Dedifferentiated amniotic fluid mesenchymal stem cell (primary cell): ENCODE measurements around the gene PIEZO2.
"Not testable (repeated sequence)": the region's sequence is repeated elsewhere in the genome, so short reads cannot be mapped to it uniquely, and the experiment has no call there.

Experiments
- DNase-seq: peaks from one replicate; pipeline ENCODE4 v3.0.0-alpha.2; 2016; ENCODE audit errors: extremely low spot score

The PIEZO2 gene

GRCh38 chr18:11149441-11150270 is at the start of gene PIEZO2:
TSS of gene PIEZO2 (minus strand) at chr18:11149569. CDS start at chr18:11148588, 981 bp downstream.
- peak; percentile 59 for DNase-seq

DNA sequence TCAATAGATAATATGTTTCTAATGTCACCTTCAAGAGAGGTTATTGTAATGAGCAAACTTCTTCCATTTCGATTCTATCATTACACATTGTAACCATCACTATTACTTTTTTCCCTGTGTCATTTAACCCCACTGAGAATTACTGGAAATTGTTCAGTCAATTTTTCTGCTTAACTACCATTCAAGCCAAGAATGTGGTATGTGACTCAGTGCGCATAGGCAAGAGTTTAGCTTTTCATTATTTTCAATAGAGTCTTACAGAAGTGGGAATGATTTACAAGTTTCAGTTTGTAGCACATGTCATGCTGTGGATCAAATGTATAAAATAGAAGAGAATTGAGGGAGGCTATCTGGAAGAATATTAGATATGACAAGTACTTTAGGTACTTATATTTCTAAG is 34.3 kb upstream of the PIEZO2 start:
- DNase-seq: no peak

- DNase-seq: not testable (repeated sequence)
Measured at GRCh38 chr18:11181629-11182028, 32.3 kb upstream of the PIEZO2 start.

GRCh38 chr18:11179959-11180519 is 30.7 kb upstream of the PIEZO2 start:
- DNase-seq: no peak

DNA sequence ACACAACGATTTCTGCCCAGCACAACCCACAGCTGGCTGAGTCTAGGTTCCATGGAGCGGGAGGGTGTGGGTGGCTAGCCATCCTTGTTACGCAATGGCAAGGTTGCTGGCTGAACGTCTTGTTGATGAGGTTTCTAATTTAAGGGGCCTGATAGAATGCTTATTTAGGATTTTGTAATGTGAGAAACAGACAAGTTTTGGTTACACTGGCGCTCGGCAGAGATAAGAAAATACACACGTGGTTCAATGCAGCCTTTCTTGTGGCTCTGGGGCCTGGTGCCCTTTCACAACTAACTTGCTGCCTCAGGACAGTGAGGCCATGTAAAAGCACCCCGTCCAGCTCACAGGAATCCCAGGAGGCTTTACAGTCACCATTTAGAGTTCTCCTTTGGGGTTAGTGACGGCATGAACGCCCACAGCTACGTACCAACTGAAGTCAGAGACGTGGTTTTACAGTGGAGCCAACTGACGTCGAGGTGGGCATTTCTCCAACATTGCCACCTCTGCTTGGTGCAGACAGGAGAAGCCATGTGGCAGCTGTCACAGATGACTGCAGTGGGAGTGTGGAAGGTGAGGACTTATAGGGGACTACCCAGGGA is 29.7 kb upstream of the PIEZO2 start:
- DNase-seq: no peak

GRCh38 chr18:11177382-11177781 is 28.0 kb upstream of the PIEZO2 start:
- DNase-seq: no peak

DNA sequence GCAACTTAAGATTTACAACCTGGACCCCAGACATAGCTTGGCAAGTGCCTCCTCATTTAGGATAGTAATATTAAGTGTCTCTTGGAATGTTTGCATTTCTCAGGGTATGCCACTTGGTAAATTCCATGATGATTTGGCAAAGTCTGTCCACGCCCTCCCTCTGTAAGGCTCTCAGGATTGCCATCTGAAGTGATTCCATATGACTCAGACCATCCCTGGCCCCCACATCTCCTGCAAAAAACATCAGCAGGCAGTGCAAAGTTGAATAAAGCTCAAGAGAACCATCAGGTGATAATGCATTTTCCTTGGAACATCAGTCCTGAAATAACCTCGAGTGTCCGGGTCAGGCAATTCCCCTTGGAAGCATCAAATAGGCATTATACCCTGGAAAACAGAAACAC is 27.1 kb upstream of the PIEZO2 start:
- peak; percentile 36 for DNase-seq

- DNase-seq: peak; percentile 85
Measured at GRCh38 chr18:11175266-11175979, 26.1 kb upstream of the PIEZO2 start.

GRCh38 chr18:11174179-11174578 is 24.8 kb upstream of the PIEZO2 start:
- DNase-seq: not testable (repeated sequence)

DNA sequence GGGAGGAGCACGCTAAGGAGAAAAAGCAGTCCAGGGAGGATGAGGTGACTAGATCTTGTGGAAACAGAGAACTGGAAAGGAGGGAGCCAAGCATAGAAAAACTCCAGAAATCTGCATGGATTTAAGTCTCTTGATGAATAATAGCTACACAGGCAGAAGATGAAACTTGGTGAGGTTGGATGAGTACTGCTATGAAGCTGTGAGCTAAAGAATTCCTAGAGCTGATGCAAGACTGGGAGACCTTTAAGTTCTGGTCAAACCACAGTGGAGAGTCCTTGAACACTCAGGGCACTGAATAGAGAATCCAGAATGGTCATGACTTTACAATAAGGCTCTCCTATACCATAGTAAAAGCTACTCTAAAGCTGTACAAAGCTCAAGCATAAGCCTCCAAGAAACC is 18.4 kb upstream of the PIEZO2 start:
- DNase-seq: peak; percentile 32

DNA sequence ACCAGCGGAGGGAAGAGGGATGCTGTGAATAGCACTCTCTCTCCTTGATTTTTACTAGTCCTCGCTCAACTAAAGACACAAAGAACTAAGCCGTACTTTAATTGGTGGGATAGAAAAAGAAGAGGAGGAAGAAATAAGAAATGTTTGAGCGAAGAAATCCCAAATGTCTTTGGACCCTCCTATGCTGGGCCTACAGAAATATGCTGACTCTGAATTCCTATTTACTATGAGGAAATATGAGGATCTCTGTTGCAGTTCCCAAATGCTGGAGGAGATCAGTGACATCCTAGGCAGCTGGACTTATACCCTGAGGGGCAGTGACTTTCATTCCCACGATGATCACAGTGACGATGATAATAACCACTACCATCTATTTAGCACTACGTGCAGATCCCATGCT is 16.6 kb upstream of the PIEZO2 start:
- DNase-seq: no peak

- DNase-seq: no peak
Measured at GRCh38 chr18:11165138-11165537, 15.8 kb upstream of the PIEZO2 start.

- DNase-seq: no peak
Measured at GRCh38 chr18:11163665-11164064, 14.3 kb upstream of the PIEZO2 start.

DNA sequence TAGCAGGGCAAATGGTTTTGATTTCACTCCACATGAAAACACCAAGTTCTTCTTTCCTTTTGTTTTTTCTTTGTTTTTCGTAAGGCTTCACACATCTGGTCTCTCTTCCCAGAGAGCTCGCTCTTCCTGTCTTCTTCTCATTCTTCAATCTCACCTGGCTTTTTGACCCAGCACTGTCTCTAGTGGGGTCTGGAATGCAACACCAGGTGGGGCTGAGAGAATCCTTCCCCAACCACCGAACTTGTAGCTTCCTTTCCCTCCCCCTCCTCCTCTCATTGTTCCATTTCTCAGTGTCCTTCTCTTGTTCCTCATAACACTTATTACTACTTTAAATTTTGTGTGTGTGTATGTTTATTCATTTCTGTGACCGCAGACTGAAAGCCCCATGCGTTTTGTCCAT is 13.5 kb upstream of the PIEZO2 start:
- no peak for DNase-seq

GRCh38 chr18:11162462-11162861 is 13.1 kb upstream of the PIEZO2 start:
- no peak for DNase-seq

GRCh38 chr18:11160313-11160712 is 10.9 kb upstream of the PIEZO2 start:
- DNase-seq: no peak

- DNase-seq: no peak
Measured at GRCh38 chr18:11159844-11160243, 10.5 kb upstream of the PIEZO2 start.

DNA sequence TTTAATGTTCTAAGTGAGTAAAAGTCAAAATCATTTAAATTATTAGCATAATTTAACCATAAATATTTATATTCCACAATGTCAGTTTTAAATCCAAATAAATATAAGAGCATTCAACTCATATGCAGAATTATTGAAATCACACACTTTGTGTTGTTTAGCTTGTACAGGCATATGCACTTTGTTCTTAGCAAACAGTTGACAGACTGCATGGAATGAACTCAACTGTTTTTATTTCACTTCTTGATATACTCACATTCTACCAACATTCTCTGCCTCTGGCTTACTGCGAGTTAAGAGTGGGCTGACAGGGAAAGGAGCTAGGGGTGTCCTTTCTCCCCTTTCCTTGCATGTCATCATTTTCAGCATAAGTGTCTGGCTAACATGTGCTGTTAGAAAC is 7.6 kb upstream of the PIEZO2 start:
- no peak for DNase-seq

GRCh38 chr18:11155034-11155759 is 5.8 kb upstream of the PIEZO2 start:
- DNase-seq: no peak

- DNase-seq: peak; percentile 69
Measured at GRCh38 chr18:11154368-11154989, 5.1 kb upstream of the PIEZO2 start.

- DNase-seq: no peak
Measured at GRCh38 chr18:11153097-11153496, 3.7 kb upstream of the PIEZO2 start.
